Panc1 (cell line): ENCODE data around the gene SLC25A12. TPM values are rescaled to one million over a fixed set of nuclear protein-coding genes. Genes with fewer than 3 reads are reported as not detected.
A peak's percentile ranks its signal among the peaks of the same experiment; 100 is the strongest.

Experiments
- ATAC-seq: fragments of 200-7000 bp; cut with Tn5 transposase; 2 replicates; pipeline ENCODE4 v1.9.1; 2020; ENCODE audit warnings: mild to moderate bottlenecking, moderate library complexity
- BruUV-seq: library from RNA; stranded (reverse); fragments of 400-500 nt; replicated peaks from 2 replicates; lab custom pipeline; 2021; lab: Mats Ljungman, UMichigan
- CTCF ChIA-PET: fragments of 300-600 bp; sonication (Branson Sonifier 250); formaldehyde crosslinking; loops from one replicate; lab custom pipeline; 2022; ENCODE audit warnings: antibody characterized with exemption; lab: Charles Lee
- POLR2A ChIA-PET: fragments of 300-600 bp; sonication (Branson Sonifier 250); formaldehyde crosslinking; loops from one replicate; lab custom pipeline; 2022; ENCODE audit warnings: antibody characterized with exemption; lab: Charles Lee
- DNase-seq: peaks from one replicate; pipeline ENCODE4 v3.0.0-alpha.2; 2010; ENCODE audit warnings: low read depth, low spot score
- H3K27ac ChIP-seq: 2 replicates; pipeline ENCODE4 v1.5.1; 2011; ENCODE audit warnings: mild to moderate bottlenecking, low read length, inconsistent platforms
- H3K27me3 ChIP-seq: fragments of 200-500 bp; sonication (Bioruptor generic); 2 replicates; pipeline ENCODE4 v1.6.0; 2014; ENCODE audit warnings: low read length, inconsistent platforms; ENCODE audit not compliant: control insufficient read depth, insufficient read depth
- H3K36me3 ChIP-seq: fragments of 200-500 bp; sonication (Bioruptor generic); 2 replicates; pipeline ENCODE4 v1.5.1; 2014; ENCODE audit warnings: inconsistent platforms, mild to moderate bottlenecking, low read length, moderate library complexity; ENCODE audit not compliant: control insufficient read depth, insufficient read depth
- H3K4me1 ChIP-seq: 2 replicates; pipeline ENCODE4 v1.5.1; 2011; ENCODE audit warnings: inconsistent platforms, mild to moderate bottlenecking, low read length, moderate library complexity; ENCODE audit not compliant: control insufficient read depth, insufficient read depth
- H3K4me3 ChIP-seq, 2 experiments: 2 replicates each; pipeline ENCODE4 v1.5.1; 2011 to 2012; ENCODE audit warnings: low read depth in 2 of 2, low read length in 2 of 2, mild to moderate bottlenecking in 2 of 2, inconsistent platforms in 1 of 2, moderate library complexity in 1 of 2
- H3K9me3 ChIP-seq: fragments of 200-500 bp; sonication (Bioruptor generic); 2 replicates; pipeline ENCODE4 v1.5.1; 2014; ENCODE audit warnings: low read depth, mild to moderate bottlenecking, inconsistent platforms, low read length, moderate library complexity; ENCODE audit not compliant: control insufficient read depth, insufficient read depth
- CTCF ChIP-seq: fragments of 450-650 bp; IDR thresholded peaks from 2 replicates; pipeline ENCODE4 v1.5.1; 2017; ENCODE audit warnings: mild to moderate bottlenecking
- POLR2AphosphoS5 ChIP-seq: IDR thresholded peaks from 2 replicates; pipeline ENCODE4 v1.6.1; 2012; ENCODE audit warnings: mild to moderate bottlenecking, low read depth, low read length, moderate library complexity
- SIN3A ChIP-seq: IDR thresholded peaks from 2 replicates; pipeline ENCODE4 v1.6.1; 2012; ENCODE audit warnings: low read depth, mild to moderate bottlenecking, low read length, moderate library complexity, borderline replicate concordance; ENCODE audit not compliant: insufficient read depth
- TCF7L2 ChIP-seq: IDR thresholded peaks from 2 replicates; pipeline ENCODE4 v1.6.1; 2011; ENCODE audit warnings: mild to moderate bottlenecking, low read depth, low read length, inconsistent platforms
- in situ Hi-C: cut with HindIII; loops from 2 replicates; pipeline ENCODE4 v1.10.0; 2016; ENCODE audit warnings: low sequenced_read_pairs, low pct_unique_long_range_greater_than_20kb
- intact Hi-C: fragments of 100-400 bp; cut with micrococcal nuclease; formaldehyde crosslinking; loops from one replicate; pipeline ENCODE4 v1.10.0; 2022; ENCODE audit not compliant: unreplicated experiment
- total RNA-seq: library from RNA; stranded (reverse); gene quantifications from one replicate; pipeline ENCODE4 v1.2.1, GENCODE V29; 2021; ENCODE audit not compliant: unreplicated experiment
- TF ChIP-seq, protein P1 (sequence below), 2 experiments: IDR thresholded peaks; 2 replicates each; pipeline ENCODE4 v1.6.1; 2011 to 2012; ENCODE audit warnings: low read depth in 2 of 2, control low read depth in 1 of 2, low read length in 1 of 2, mild to moderate bottlenecking in 1 of 2, moderate library complexity in 1 of 2; ENCODE audit not compliant: insufficient read depth in 1 of 2

SLC25A12 gene
- total RNA-seq, 1 experiment from 2014 or later, result 17.8 TPM

GRCh38 chr2:171864357-171864985 is 29.6 kb downstream of the SLC25A12 start:
- BruUV-seq, result TSS peak; percentile 54
- Histone ChIP-seq H3K4me1 (no peaks in the 10 kb centered on the region; the same call in 1 of the 2 replicates), H3K4me3 (no peak overlapping the region), H3K9me3 (no peaks in the 10 kb centered on the region), H3K27ac (no peak overlapping the region), H3K27me3 (no peaks in the 10 kb centered on the region), H3K36me3 (no peaks in the 10 kb centered on the region)
- intact Hi-C loops, result no loop called here
- in situ Hi-C loops, result no loop called here
- no peak for ATAC-seq
- DNase-seq, result no peak
- ChIA-PET POLR2A (no interaction called here), CTCF (no interaction called here)
- no peak for TF ChIP-seq TCF7L2
- no peak for TF ChIP-seq POLR2AphosphoS5
- TF ChIP-seq, protein P1, sequence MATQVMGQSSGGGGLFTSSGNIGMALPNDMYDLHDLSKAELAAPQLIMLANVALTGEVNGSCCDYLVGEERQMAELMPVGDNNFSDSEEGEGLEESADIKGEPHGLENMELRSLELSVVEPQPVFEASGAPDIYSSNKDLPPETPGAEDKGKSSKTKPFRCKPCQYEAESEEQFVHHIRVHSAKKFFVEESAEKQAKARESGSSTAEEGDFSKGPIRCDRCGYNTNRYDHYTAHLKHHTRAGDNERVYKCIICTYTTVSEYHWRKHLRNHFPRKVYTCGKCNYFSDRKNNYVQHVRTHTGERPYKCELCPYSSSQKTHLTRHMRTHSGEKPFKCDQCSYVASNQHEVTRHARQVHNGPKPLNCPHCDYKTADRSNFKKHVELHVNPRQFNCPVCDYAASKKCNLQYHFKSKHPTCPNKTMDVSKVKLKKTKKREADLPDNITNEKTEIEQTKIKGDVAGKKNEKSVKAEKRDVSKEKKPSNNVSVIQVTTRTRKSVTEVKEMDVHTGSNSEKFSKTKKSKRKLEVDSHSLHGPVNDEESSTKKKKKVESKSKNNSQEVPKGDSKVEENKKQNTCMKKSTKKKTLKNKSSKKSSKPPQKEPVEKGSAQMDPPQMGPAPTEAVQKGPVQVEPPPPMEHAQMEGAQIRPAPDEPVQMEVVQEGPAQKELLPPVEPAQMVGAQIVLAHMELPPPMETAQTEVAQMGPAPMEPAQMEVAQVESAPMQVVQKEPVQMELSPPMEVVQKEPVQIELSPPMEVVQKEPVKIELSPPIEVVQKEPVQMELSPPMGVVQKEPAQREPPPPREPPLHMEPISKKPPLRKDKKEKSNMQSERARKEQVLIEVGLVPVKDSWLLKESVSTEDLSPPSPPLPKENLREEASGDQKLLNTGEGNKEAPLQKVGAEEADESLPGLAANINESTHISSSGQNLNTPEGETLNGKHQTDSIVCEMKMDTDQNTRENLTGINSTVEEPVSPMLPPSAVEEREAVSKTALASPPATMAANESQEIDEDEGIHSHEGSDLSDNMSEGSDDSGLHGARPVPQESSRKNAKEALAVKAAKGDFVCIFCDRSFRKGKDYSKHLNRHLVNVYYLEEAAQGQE (IDR thresholded peaks at IDR 0.05; ENCODE audit: insufficient read depth in 1 of 2, low read depth in 2 of 2, low read length in 1 of 2), result no peak
- TF ChIP-seq CTCF, result no peak
- TF ChIP-seq SIN3A, result no peak

DNA sequence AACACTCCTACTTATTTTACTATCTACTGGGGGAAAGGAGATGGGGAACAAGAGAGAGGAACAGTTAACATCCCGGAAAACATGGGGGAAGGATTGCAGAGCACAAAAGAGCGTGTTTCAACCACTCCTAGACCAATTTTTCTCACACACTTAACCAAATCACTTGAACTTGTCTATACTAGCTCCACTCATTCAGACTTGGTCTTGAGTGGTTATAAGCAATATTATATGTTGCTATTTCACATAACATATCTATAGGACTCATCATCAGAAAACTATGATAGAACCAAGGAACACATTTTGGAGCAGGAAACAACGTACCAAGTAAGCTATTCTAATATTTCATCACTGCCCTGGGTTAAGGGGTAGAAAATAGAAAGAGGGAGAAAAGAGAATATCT is 31.5 kb downstream of the SLC25A12 start:
- Histone ChIP-seq H3K27me3 (no peaks in the 10 kb centered on the region), H3K4me1 (no peaks in the 10 kb centered on the region; the same call in 1 of the 2 replicates), H3K27ac (no peak overlapping the region), H3K9me3 (no peaks in the 10 kb centered on the region), H3K4me3 (no peak overlapping the region), H3K36me3 (no peaks in the 10 kb centered on the region)
- no peak for ATAC-seq
- in situ Hi-C loops, result no loop called here
- POLR2A ChIA-PET, result no interaction called here
- CTCF ChIA-PET, result no interaction called here
- BruUV-seq, result no TSS peak
- TF ChIP-seq, protein P1 (IDR thresholded peaks at IDR 0.05; ENCODE audit: insufficient read depth in 1 of 2, low read depth in 2 of 2, low read length in 1 of 2), result no peak
- no peak for TF ChIP-seq POLR2AphosphoS5
- no peak for TF ChIP-seq CTCF
- no peak for TF ChIP-seq TCF7L2
- no peak for TF ChIP-seq SIN3A
- intact Hi-C loops, result no loop called here
- no peak for DNase-seq
